ENCODE results near the gene NCOA7. TPM values are rescaled to one million over a fixed set of nuclear protein-coding genes. Genes with fewer than 3 reads are reported as not detected.

NCOA7 gene
- total and polyA plus RNA-seq, 11 donors = 3.8 to 23.1 (median 8.2) TPM

DNA sequence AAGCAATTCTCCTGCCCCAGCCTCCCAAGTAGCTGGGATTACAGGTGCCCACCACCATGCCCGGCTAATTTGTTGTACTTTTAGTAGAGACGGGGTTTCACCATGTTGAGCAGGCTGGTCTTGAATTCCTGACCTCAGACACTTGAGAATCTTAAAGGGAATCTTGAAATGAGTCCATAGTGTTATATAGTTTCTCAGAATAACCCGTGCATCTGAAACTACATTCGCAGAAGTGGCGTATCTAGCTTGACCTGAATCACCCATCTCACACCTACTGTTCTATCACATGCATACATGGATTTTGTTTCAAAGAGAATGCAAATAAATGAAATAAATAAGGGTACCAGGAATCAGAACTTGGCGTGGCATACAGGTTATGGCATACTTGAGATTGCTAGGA, 65.0 kb downstream of the NCOA7 start:
- ATAC-seq (no peak), DNase-seq (no peak)
- Histone ChIP-seq H3K27ac (no peak overlapping the region), H3K36me3 (peaks cover 0 to 26% (median 7%) of the 10 kb centered on the region in 9 donors), H3K9me3 (peaks cover 0 to 9% (median 0%) of the 10 kb centered on the region in 12 donors), H3K27me3 (no peaks in the 10 kb centered on the region), H3K4me1 (peaks cover 0 to 15% (median 4%) of the 10 kb centered on the region in 12 donors), H3K4me3 (no peak overlapping the region)
- intact Hi-C loops (cut with DNase I) = loop anchor here in 6 of 10 donors (5.0 to 10.0 kb wide), 4 partner anchors 61 to 117 kb away; partner anchors contain the start of genes HINT3 (in 5 of the 6) and NCOA7 (in 3 of the 6)
- WGBS, 4 donors = 95 to 99% (median 97%) methylated on average over 6 of the region's 6 CpGs
- TF ChIP-seq POLR2A (IDR thresholded peaks at IDR 0.05) (no peak), CTCF (IDR thresholded peaks at IDR 0.05) (no peak)

GRCh38 chr6:125857846-125858245, 67.1 kb downstream of the NCOA7 start:
- DNase-seq = no peak
- Histone ChIP-seq H3K9me3 (peaks cover 0 to under 1% (median 0%) of the 10 kb centered on the region in 12 donors), H3K27ac (no peak overlapping the region), H3K27me3 (no peaks in the 10 kb centered on the region), H3K4me1 (peaks cover 0 to 15% (median 4%) of the 10 kb centered on the region in 12 donors), H3K4me3 (no peak overlapping the region), H3K36me3 (peaks cover 0 to 26% (median 7%) of the 10 kb centered on the region in 9 donors)
- 86 to 95% (median 92%) methylated on average over 6 of the region's 6 CpGs for WGBS, 4 donors
- no peak for ATAC-seq
- TF ChIP-seq CTCF (IDR thresholded peaks at IDR 0.05) (no peak), POLR2A (IDR thresholded peaks at IDR 0.05) (no peak)
- intact Hi-C loops (cut with DNase I) = loop anchor here in 6 of 10 donors (5.0 to 10.0 kb wide), 4 partner anchors 63 to 114 kb away; partner anchors contain the start of genes HINT3 (in 5 of the 6) and NCOA7 (in 3 of the 6)

DNA sequence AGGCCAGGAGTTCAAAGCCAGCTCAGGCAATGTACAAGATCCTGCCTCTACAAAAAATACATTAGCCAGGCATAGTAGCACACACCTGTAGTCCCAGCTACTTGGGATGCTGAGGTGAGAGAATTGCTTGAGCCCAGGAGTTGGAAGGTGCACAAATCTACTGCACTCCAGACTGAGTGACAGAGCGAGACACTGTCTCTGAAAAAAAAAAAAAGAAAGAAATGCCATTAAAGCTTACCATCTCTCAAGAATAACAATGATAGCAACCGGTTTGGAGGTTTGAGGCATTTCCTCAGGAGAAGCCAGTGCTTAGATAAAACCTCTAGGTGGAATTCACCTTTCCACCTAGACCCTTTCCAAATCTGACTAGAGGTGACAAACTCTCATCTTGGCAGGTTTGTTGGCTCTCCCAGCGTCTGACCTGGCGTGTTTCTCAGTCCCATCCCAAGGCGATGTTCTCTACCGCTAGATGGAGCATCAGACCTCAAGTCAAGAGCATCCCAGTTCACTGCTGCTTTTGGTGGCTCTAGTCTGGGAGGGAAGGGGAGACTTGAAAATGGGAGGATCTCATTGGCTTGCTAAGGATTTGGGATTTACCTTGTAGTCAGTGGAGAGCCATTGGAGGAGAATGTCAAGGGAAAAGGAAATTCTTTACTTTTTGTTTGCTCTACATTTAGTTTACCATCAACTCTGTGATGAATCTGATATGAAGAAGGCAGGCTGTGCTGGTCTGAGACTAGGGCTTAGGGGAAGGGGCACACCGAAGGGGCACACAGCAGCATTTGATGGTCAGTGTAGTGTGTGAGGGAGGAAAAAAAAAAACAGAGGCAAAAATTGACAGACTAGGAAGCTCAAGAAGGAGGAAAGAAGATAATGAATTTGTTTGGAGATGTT, 67.9 kb downstream of the NCOA7 start:
- WGBS, 4 donors = 32 to 43% (median 38%) methylated on average over 7 of the region's 7 CpGs
- ATAC-seq = peak; percentile 69 to 90 (median 86)

More for the DNA sequence above, 67.9 kb downstream of the NCOA7 start:
- no peaks in the 10 kb centered on the region for H3K9me3 ChIP-seq
- H3K27me3 ChIP-seq = no peaks in the 10 kb centered on the region
- no peak overlapping the region for H3K4me3 ChIP-seq
- peak in 4 of 5 donors; percentile 29 to 53 (median 38) for DNase-seq
- peaks cover 0 to 26% (median 7%) of the 10 kb centered on the region in 9 donors for H3K36me3 ChIP-seq
- intact Hi-C loops (cut with DNase I) = loop anchor here in 6 of 10 donors (5.0 to 10.0 kb wide), 4 partner anchors 64 to 114 kb away; partner anchors contain the start of genes HINT3 (in 5 of the 6) and NCOA7 (in 3 of the 6)
- H3K4me1 ChIP-seq = peaks cover 0 to 10% (median 1%) of the 10 kb centered on the region in 12 donors
- H3K27ac ChIP-seq = no peak overlapping the region
- TF ChIP-seq POLR2A (IDR thresholded peaks at IDR 0.05) = no peak
- TF ChIP-seq CTCF (IDR thresholded peaks at IDR 0.05) = peak; percentile 44 to 81 (median 60)

Measured in heart left ventricle (tissue), 16 donors.